Stimulated activated CD4-positive, alpha-beta T cell treated with anti-CD3 and anti-CD28 coated beads, Interleukin-15, amount 100 ng/mL, for 48 hours (primary cell): Measurements from ENCODE around the gene CPT1B.
"Not testable (repeated sequence)": the region's sequence is repeated elsewhere in the genome, so short reads cannot be mapped to it uniquely, and the experiment has no call there.

Experiments used
- DNase-seq, 2 donors: peaks; one replicate each; pipeline ENCODE4 v3.0.0-alpha.2; 2020; ENCODE audit warnings: low read depth in 2 of 2

CPT1B gene

DNA sequence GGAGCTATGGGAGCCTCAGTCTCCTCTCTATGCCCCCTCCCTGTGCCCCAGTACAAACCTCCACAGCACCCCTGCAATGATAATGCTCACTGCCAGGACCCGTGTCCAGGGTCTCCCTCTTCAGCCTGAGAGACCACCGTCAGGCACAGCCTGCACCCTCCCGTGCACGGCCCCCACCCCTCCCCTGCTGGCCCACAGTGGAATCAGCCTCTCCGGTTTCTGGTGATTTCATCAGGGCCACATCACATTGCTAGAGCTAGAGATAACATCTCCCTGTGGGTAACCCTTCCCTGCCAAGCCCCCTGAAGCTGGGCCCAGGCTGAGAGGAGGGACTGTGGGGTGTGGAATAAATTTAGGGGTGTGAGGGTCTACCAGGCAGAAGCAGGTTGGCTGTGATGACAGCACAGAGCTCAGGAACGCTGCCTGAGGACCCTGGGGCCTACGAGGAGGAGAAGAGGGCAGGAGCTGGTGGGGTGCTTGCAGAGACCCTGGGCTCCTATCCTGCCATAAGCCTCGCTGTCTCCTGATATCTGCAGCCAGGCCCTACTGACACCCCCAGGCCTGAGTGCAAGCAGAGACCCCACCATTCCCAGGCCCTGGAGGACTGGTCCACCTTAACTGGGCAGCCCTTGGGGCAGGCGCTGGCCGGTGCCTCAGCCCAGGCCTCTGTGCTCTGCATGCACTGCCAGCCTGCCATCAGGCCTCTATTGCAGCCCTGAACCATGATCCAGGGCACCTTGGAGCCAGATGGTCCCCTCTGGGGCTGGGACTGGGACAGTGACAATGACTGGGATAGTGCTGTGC, 32.5 kb downstream of the CPT1B start, which contains the start of gene KLHDC7B:
KLHDC7B (plus strand) TSS at position 378 of the 804 bp plus-strand sequence; CDS start at position 723, 345 bp downstream.
- no peak for DNase-seq

- DNase-seq: no peak
Observed at GRCh38 chr22:50544746-50545253, 33.4 kb downstream of the CPT1B start.

GRCh38 chr22:50544078-50544745, 34.0 kb downstream of the CPT1B start:
- peak in 1 of 2 donors; percentile 80 for DNase-seq

DNA sequence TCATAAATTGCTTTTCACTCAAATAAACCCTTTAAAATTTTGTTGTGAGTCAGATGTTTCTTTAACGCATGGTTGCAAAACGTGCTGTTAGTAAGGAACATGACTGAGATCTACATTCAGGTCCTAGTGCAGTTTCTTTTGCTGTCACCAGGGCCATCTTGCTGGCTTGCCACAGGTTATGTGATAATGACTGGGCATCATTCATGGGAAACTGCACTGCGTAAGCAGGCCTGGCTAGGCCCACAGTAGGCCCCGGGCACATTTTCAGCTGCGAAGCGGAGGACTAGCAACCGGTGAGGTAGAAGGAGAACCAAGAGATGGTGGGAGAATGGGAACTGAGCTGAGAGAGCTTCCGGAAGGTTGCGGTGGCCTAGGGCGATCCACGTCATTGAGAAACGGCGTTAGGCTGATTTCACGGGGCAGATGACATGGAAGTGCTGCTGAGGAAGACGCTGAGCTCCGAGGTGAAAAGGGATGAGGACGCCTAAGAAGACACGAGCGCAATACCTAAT, 35.8 kb downstream of the CPT1B start:
- no peak for DNase-seq

GRCh38 chr22:50541667-50542026, 36.6 kb downstream of the CPT1B start:
- DNase-seq: not testable (repeated sequence)

- DNase-seq: no peak
Observed at GRCh38 chr22:50540381-50540780, 37.8 kb downstream of the CPT1B start.

DNA sequence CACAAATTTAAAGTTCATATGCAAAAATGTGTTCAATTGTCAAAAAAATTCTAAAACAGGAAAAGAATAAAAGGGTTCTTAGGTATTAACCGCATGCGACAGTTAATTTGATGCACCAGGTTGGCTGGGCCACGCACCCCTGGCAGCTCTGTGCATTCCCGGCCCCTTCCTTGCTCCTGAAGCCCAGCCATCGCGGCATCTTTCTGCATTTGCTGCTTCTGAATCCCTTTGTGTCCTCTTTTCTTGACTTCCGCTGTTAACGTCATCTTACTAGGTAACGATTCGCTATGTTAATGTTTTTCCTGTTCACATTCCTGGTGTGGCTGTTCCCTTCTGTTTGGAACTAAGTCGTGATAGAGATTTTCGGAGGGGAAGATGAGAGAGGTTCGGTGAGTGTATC, 40.5 kb downstream of the CPT1B start:
- DNase-seq: no peak

DNA sequence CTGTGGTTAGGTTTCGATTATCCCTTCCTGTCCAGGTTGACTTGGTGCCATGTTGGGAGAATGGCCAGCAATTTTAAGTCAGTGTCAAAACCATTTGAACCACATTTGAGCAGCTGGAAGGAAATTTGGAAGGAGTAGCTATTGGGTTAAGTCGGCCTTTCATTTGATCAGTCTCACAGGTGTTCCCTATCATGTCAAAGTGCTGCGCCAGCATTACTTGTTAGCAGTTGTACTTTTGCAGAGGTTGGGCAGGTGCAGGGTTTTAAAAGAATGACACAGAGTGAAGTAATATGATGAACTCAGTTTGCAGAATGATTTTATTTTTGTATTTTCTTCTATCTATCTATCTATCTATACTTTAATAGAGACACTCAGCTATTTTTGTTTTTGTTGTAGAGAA, 42.0 kb downstream of the CPT1B start:
- DNase-seq: no peak

GRCh38 chr22:50535113-50535512, 43.1 kb downstream of the CPT1B start:
- DNase-seq: no peak

GRCh38 chr22:50533856-50534711, 44.1 kb downstream of the CPT1B start:
- DNase-seq: not testable (repeated sequence)

DNA sequence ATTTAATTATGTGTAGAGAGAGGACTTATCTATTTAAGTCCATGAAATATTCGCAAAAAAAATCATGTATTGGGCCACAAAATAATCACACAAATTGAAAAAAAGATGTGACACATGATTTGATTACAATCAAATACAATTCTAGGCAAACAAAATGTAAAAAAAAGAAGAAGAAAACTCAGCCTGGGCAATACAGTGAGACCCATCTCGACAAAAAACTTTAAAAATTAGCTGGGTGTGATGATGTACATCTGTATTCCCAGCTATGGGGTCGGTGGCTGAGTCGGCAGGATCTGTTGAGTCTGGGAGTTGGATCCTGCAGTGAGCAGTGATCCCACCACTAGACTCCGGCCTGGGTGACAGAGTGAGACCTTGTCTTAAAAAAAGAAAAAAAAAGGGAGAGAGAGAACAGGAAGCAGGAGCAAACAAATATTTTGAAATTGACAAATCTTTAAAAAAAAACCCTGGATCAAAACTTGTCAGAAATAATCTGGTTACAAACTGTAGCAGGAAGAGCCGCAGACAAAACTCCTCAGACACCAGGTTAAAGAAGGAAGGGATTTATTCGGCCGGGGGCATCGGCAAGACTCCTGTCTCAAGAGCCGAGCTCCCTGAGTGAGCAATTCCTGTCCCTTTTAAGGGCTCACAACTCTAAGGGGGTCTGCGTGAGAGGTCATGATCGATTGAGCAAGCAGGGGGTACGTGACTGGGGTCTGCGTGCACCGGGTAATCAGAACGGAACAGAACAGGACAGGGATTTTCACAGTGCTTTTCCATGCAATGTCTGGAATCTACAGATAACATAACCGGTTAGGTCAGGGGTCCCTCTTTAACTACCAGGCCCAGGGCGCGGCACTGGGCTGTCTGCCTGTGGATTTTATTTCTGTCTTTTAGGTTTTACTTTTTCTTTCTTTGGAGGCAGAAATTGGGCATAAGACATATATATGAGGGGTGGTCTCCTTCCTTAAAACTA, 45.1 kb downstream of the CPT1B start:
- DNase-seq: no peak

GRCh38 chr22:50531962-50532674, 46.1 kb downstream of the CPT1B start:
- no peak for DNase-seq

DNA sequence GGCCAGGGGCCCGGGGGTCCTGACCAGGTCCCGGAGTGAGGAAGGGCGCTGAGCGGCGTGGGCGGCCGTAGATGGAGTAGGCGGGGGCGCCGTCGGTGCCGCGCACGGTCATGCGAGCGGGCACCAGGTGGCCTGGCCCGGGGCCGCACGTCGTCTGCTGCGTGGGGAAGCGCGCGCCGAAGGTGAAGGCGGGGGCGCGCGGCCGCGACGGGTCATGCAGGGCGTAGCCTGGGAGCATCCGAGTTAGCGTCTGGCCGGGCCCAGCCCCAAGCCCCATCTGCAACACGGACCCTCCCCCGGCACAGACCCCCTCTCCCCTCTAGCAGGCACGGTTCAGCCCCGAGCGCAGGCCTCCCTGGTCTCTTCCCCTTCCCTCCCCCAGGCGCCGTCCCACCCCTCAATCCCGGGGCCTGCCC, 46.7 kb downstream of the CPT1B start:
- DNase-seq: peak in 1 of 2 donors; percentile 62

DNA sequence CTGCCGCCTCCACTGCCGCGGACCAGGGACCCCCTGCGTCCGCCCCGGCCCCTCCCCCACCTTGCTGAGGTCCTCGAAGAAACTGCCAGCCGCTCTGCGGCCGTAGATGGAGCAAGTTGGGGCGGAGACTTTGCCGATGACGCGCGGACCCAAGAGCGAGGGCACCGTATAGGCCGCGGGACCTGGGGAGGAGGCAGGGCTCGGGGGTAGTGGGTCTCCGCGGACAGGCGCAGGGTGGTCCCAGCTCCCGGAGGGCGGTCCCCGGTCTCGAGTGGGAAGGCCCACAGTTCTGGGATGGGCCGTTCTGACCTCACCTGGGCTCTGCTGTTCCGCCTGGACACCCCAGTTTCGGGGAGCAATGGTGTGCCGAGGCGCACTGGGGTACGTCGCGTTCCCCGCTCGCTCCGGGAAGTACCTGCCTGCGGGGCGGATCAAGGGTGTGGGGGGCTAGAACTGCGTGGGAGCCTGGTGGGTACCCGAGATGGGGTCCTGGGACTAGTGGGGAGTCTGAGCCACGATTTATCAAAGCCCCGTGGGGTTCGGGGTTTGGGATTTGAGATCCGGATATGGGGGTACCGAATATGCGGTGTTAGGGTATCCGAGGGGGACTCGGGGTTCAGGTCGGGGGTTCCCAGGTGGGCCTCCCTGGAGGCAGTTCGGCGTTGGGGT, 47.2 kb downstream of the CPT1B start:
- DNase-seq: peak; percentile 77

DNA sequence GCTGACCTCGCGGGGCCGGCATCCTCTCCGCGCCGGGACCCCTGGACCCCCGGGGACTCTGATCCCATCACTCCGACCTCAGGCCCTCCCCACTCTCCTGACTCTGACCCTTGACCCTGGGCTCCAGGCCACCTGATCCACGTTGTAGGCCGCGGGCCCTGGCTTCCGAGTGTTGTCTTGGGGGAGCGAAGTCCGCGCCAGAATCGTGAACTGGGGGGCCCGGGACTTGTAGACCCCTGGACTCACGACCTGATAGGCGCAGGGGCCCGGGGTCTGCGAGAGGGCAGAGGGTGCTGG, 47.7 kb downstream of the CPT1B start:
- no peak for DNase-seq

- DNase-seq: peak in 1 of 2 donors; percentile 62
Observed at GRCh38 chr22:50529897-50530579, 48.2 kb downstream of the CPT1B start, which contains the start of gene TYMP. TSS of gene TYMP (minus strand) at chr22:50530012. CDS start at chr22:50529709, 303 bp downstream.

DNA sequence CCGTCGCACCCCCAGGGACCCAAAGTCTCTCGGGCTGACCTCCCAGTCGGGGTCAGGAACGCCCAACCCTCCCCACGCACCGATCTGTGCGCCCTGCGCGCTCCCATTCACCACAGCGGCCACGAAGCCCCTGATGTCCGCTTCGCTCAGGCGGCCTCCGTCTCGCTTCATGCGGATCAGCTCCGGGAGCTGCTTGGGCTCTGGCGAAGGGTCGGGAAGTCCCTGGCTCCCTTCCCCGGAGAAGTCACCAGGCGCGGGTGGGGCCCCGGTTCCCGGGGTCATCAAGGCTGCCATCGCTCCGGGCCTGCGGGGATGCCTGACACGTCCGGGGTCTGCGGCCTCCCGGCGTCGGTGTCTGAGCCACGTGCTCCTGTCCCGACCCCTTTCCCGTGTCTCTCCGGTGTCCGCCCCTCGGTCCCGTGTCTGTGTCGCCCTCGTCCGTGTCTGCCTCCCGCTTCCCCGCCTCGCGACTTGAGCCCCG, 48.8 kb downstream of the CPT1B start:
- DNase-seq: no peak

- DNase-seq: no peak
Observed at GRCh38 chr22:50528682-50529415, 49.4 kb downstream of the CPT1B start.
